Measurements from ENCODE around the gene PTPRT.

Gene PTPRT

GRCh38 chr20:42430598-42430997 lies 759.1 kb downstream of the PTPRT start:
- Histone ChIP-seq H3K27me3 (ENCODE audit: low read length) (no peaks in the 10 kb centered on the region), H3F3A (ENCODE audit: insufficient read depth) (no peaks in the 10 kb centered on the region), H2AFZ (ENCODE audit: low read depth, low read length, severe bottlenecking) (no peak overlapping the region), H3K9me2 (replicated peaks; ENCODE audit: insufficient read depth, low read length) (no peaks in the 10 kb centered on the region), H3K9ac (ENCODE audit: low read length) (no peak overlapping the region), H3K36me3 (ENCODE audit: low read length) (no peaks in the 10 kb centered on the region), H3K9me3 (ENCODE audit: insufficient read depth, low read length) (no peaks in the 10 kb centered on the region), H3K27ac (ENCODE audit: low read depth, low read length) (no peak overlapping the region), H3K79me2 (ENCODE audit: insufficient read depth, low read length) (no peaks in the 10 kb centered on the region), H4K20me1 (ENCODE audit: low read depth, low read length) (no peaks in the 10 kb centered on the region), H3K4me3 (ENCODE audit: insufficient read depth, low read length, poor library complexity, severe bottlenecking) (no peak overlapping the region), H3K4me2 (ENCODE audit: low read depth, low read length, poor library complexity, severe bottlenecking) (no peak overlapping the region)
- TF ChIP-seq EZH2phosphoT487 (conservative IDR thresholded peaks at IDR 0.05; ENCODE audit: low read length): no peak
- no peak for TF ChIP-seq CTCF (IDR thresholded peaks at IDR 0.05; ENCODE audit: insufficient read depth, low read length, poor library complexity, severe bottlenecking)

GRCh38 chr20:42429761-42430458 lies 759.8 kb downstream of the PTPRT start:
- Histone ChIP-seq H3K9me3 (ENCODE audit: insufficient read depth, low read length) (no peaks in the 10 kb centered on the region), H3K4me3 (ENCODE audit: insufficient read depth, low read length, poor library complexity, severe bottlenecking) (no peak overlapping the region), H3K4me2 (ENCODE audit: low read depth, low read length, poor library complexity, severe bottlenecking) (no peak overlapping the region), H3K36me3 (ENCODE audit: low read length) (no peaks in the 10 kb centered on the region), H2AFZ (ENCODE audit: low read depth, low read length, severe bottlenecking) (no peak overlapping the region), H3K9me2 (replicated peaks; ENCODE audit: insufficient read depth, low read length) (no peaks in the 10 kb centered on the region), H3K9ac (ENCODE audit: low read length) (no peak overlapping the region), H4K20me1 (ENCODE audit: low read depth, low read length) (no peaks in the 10 kb centered on the region), H3K27me3 (ENCODE audit: low read length) (no peaks in the 10 kb centered on the region), H3K27ac (ENCODE audit: low read depth, low read length) (no peak overlapping the region), H3K79me2 (ENCODE audit: insufficient read depth, low read length) (no peaks in the 10 kb centered on the region), H3F3A (ENCODE audit: insufficient read depth) (no peaks in the 10 kb centered on the region)
- no peak for TF ChIP-seq CTCF (IDR thresholded peaks at IDR 0.05; ENCODE audit: insufficient read depth, low read length, poor library complexity, severe bottlenecking)
- no peak for TF ChIP-seq EZH2phosphoT487 (conservative IDR thresholded peaks at IDR 0.05; ENCODE audit: low read length)

GRCh38 chr20:42419814-42420532 lies 769.7 kb downstream of the PTPRT start:
- Histone ChIP-seq H3K9me3 (ENCODE audit: insufficient read depth, low read length) (no peaks in the 10 kb centered on the region), H4K20me1 (ENCODE audit: low read depth, low read length) (no peaks in the 10 kb centered on the region), H3K79me2 (ENCODE audit: insufficient read depth, low read length) (no peaks in the 10 kb centered on the region), H3K4me2 (ENCODE audit: low read depth, low read length, poor library complexity, severe bottlenecking) (no peak overlapping the region), H3K36me3 (ENCODE audit: low read length) (no peaks in the 10 kb centered on the region), H2AFZ (ENCODE audit: low read depth, low read length, severe bottlenecking) (no peak overlapping the region), H3K4me3 (ENCODE audit: insufficient read depth, low read length, poor library complexity, severe bottlenecking) (no peak overlapping the region), H3K9ac (ENCODE audit: low read length) (no peak overlapping the region), H3K27ac (ENCODE audit: low read depth, low read length) (no peak overlapping the region), H3K27me3 (ENCODE audit: low read length) (no peaks in the 10 kb centered on the region), H3K9me2 (replicated peaks; ENCODE audit: insufficient read depth, low read length) (no peaks in the 10 kb centered on the region), H3F3A (ENCODE audit: insufficient read depth) (no peaks in the 10 kb centered on the region)
- TF ChIP-seq EZH2phosphoT487 (conservative IDR thresholded peaks at IDR 0.05; ENCODE audit: low read length) (no peak), CTCF (IDR thresholded peaks at IDR 0.05; ENCODE audit: insufficient read depth, low read length, poor library complexity, severe bottlenecking) (no peak)

Data from SU-DHL-6 (cell line).